B cell (primary cell): ENCODE results near the gene VHLL. TPM values are rescaled to one million over a fixed set of nuclear protein-coding genes. Genes with fewer than 3 reads are reported as not detected.

Experiments
- ATAC-seq: fragments of 200-7000 bp; cut with Tn5 transposase; one replicate; pipeline ENCODE4 v1.10.0; 2021; ENCODE audit warnings: low read depth, mild to moderate bottlenecking, moderate number of reproducible peaks, moderate library complexity
- CTCF ChIA-PET: fragments of 350-600 bp; sonication (Branson Sonifier 250); formaldehyde crosslinking; loops from one replicate; lab custom pipeline; 2021; ENCODE audit warnings: antibody characterized with exemption, inconsistent platforms; lab: Charles Lee
- POLR2A ChIA-PET: fragments of 350-600 bp; sonication (Branson Sonifier 250); formaldehyde crosslinking; loops from one replicate; lab custom pipeline; 2021; ENCODE audit warnings: antibody characterized with exemption; lab: Charles Lee
- DNase-seq: peaks from one replicate; pipeline ENCODE4 v3.0.0; 2013
- H2AFZ ChIP-seq: 2 replicates; pipeline ENCODE4 v1.6.1; 2012; ENCODE audit warnings: mild to moderate bottlenecking, low read depth, low read length; ENCODE audit not compliant: insufficient read depth, poor library complexity, severe bottlenecking
- H3K27ac ChIP-seq, 2 donors: 1 replicate in 1 of 2; 2 replicates in 1 of 2; pipeline ENCODE4 v1.5.1; 2012 to 2013; ENCODE audit warnings: low read length in 2 of 2, mild to moderate bottlenecking in 2 of 2, moderate library complexity in 1 of 2
- H3K27me3 ChIP-seq, 4 experiments: fragments of 200-600 bp in 1 of 4; sonication (generic) in 1 of 4; replicated peaks in 1 of 4; 1 replicate in 2 of 4; 2 replicates in 2 of 4; pipeline versions ENCODE4 v1.6.1 to v1.7.0; 2013 to 2016; ENCODE audit warnings: low read length in 3 of 4, mild to moderate bottlenecking in 2 of 4, mixed read lengths in 1 of 4, moderate library complexity in 1 of 4; ENCODE audit not compliant: insufficient read depth in 4 of 4, control insufficient read depth in 3 of 4; ENCODE audit errors: control extremely low read depth in 1 of 4
- H3K36me3 ChIP-seq, 2 experiments: replicated peaks in 1 of 2; 1 replicate in 1 of 2; 2 replicates in 1 of 2; pipeline versions ENCODE4 v1.6.1 to v1.7.1; 2013; ENCODE audit warnings: low read length in 1 of 2; ENCODE audit not compliant: insufficient read depth in 2 of 2, control insufficient read depth in 1 of 2; ENCODE audit errors: control extremely low read depth in 1 of 2, extremely low read depth in 1 of 2
- H3K4me1 ChIP-seq, 2 donors: fragments of 200-600 bp in 1 of 2; sonication (generic) in 1 of 2; 1 replicate in 1 of 2; 2 replicates in 1 of 2; pipeline versions ENCODE4 v1.5.1 to v1.6.1; 2013 to 2017; ENCODE audit warnings: low read length in 2 of 2; ENCODE audit not compliant: control insufficient read depth in 2 of 2, insufficient read depth in 2 of 2
- H3K4me2 ChIP-seq: replicated peaks from 2 replicates; pipeline ENCODE3; 2012; ENCODE audit warnings: mild to moderate bottlenecking, low read depth, low read length; ENCODE audit not compliant: poor library complexity, severe bottlenecking
- H3K4me3 ChIP-seq, 5 experiments: fragments of 200-600 bp in 1 of 5; sonication (generic) in 1 of 5; 1 replicate in 3 of 5; 2 replicates in 2 of 5; pipeline versions ENCODE4 v1.5.1 to v1.7.0; 2011 to 2016; ENCODE audit warnings: low read length in 4 of 5, mild to moderate bottlenecking in 4 of 5, low read depth in 2 of 5, control low read depth in 1 of 5, moderate library complexity in 1 of 5; ENCODE audit not compliant: insufficient read depth in 1 of 5; ENCODE audit errors: control extremely low read depth in 1 of 5, extremely low read depth in 1 of 5
- H3K79me2 ChIP-seq: fragments of 200-600 bp; sonication (generic); one replicate; pipeline ENCODE4 v1.6.0; 2016; ENCODE audit warnings: low read length; ENCODE audit not compliant: control insufficient read depth, insufficient read depth
- H3K9ac ChIP-seq: fragments of 200-600 bp; sonication (generic); 2 replicates; pipeline ENCODE4 v1.6.1; 2017; ENCODE audit warnings: mild to moderate bottlenecking, low read length, moderate library complexity
- H3K9me3 ChIP-seq, 3 donors: one replicate each; pipeline versions ENCODE4 v1.6.1 to v1.7.1; 2013; ENCODE audit warnings: low read length in 2 of 3; ENCODE audit not compliant: control insufficient read depth in 2 of 3, insufficient read depth in 1 of 3; ENCODE audit errors: control extremely low read depth in 1 of 3
- H4K20me1 ChIP-seq: 2 replicates; pipeline ENCODE4 v1.6.0; 2012; ENCODE audit warnings: mild to moderate bottlenecking, low read length; ENCODE audit not compliant: insufficient read depth, control insufficient read depth, poor library complexity, severe bottlenecking
- H3K27ac Mint-ChIP-seq: one replicate; pipeline ENCODE4 v1.8.0; 2021; ENCODE audit warnings: mixed read lengths
- H3K27me3 Mint-ChIP-seq: one replicate; pipeline ENCODE4 v1.8.0; 2021; ENCODE audit warnings: mixed read lengths
- H3K4me1 Mint-ChIP-seq: one replicate; pipeline ENCODE4 v1.8.0; 2021; ENCODE audit warnings: mixed read lengths
- H3K4me3 Mint-ChIP-seq: one replicate; pipeline ENCODE4 v1.8.0; 2021; ENCODE audit warnings: mixed read lengths
- H3K9me3 Mint-ChIP-seq: one replicate; pipeline ENCODE4 v1.8.0; 2022; ENCODE audit warnings: mixed read lengths; ENCODE audit not compliant: insufficient read depth
- EZH2 ChIP-seq: IDR thresholded peaks from 2 replicates; pipeline ENCODE4 v1.6.1; 2012; ENCODE audit warnings: borderline replicate concordance, low read depth, mild to moderate bottlenecking, moderate library complexity, low read length; ENCODE audit not compliant: insufficient read depth, poor library complexity, severe bottlenecking
- WGBS: methylation state at CpG from one replicate; pipeline ENCODE4 v1.1.5; 2013; ENCODE audit warnings: missing lambda C conversion rate; ENCODE audit not compliant: insufficient coverage; 5-methylcytosine and 5-hydroxymethylcytosine counted together
- intact Hi-C: fragments of 100-400 bp; cut with micrococcal nuclease; formaldehyde crosslinking; loops from one replicate; pipeline ENCODE4 v1.10.0; 2022
- polyA plus RNA-seq: library from polyadenylated mRNA; depleted of rRNA; stranded (reverse); fragments of >200 nt; gene quantifications from 2 replicates; pipeline ENCODE4 v1.2.3, GENCODE V29; 2012
- total RNA-seq, 2 donors: library from RNA; stranded (reverse); fragments of 120-200 nt in 1 of 2; gene quantifications; 1 replicate in 1 of 2; 2 replicates in 1 of 2; pipeline versions ENCODE4 v1.2.3 to v1.2.4, GENCODE V29; 2013 to 2022
- TF ChIP-seq, protein P1 (sequence below): fragments of 200-600 bp; IDR thresholded peaks from one replicate; pipeline ENCODE4 v1.8.0; 2022; ENCODE audit warnings: antibody characterized with exemption, mild to moderate bottlenecking

Gene VHLL
- total and polyA plus RNA-seq, 2 donors (not counting 1 experiment from before 2014, with no cell fraction given) = 0.36 TPM; not detected in 1

DNA sequence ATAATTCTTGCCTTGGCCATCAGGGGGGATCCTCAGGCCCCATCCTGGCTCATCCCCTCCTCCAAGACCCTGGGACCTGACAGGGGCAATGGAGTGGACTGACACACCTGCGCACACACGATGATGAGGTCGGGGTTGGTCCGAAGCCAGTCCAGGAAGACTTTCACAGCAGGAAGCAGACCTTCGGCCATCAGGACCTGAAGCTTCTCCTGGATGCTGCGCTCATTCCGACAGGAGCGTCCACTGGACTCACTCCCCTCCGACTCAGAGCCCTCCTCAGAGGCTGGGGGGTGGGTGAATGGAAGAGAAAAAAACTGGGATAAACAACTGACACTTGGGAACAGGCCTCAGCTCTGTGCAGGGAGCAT lies 35.8 kb downstream of the VHLL start:
- ChIA-PET CTCF (no interaction called here), POLR2A (no interaction called here)
- Histone ChIP-seq H3K79me2 (no peaks in the 10 kb centered on the region), H4K20me1 (no peaks in the 10 kb centered on the region), H2AFZ (no peak overlapping the region), H3K36me3 (peaks cover 22 to 83% of the 10 kb centered on the region in 2 experiments), H3K4me1 (no peaks in the 10 kb centered on the region), H3K27me3 (no peaks in the 10 kb centered on the region), H3K27ac (no peak overlapping the region), H3K9ac (no peak overlapping the region), H3K4me3 (no peak overlapping the region), H3K4me2 (no peak overlapping the region), H3K9me3 (no peaks in the 10 kb centered on the region)
- H3K4me1 Mint-ChIP-seq = no peaks in the 10 kb centered on the region
- no peak overlapping the region for H3K27ac Mint-ChIP-seq
- no peaks in the 10 kb centered on the region for H3K27me3 Mint-ChIP-seq
- TF ChIP-seq EZH2 = no peak
- TF ChIP-seq, protein P1, sequence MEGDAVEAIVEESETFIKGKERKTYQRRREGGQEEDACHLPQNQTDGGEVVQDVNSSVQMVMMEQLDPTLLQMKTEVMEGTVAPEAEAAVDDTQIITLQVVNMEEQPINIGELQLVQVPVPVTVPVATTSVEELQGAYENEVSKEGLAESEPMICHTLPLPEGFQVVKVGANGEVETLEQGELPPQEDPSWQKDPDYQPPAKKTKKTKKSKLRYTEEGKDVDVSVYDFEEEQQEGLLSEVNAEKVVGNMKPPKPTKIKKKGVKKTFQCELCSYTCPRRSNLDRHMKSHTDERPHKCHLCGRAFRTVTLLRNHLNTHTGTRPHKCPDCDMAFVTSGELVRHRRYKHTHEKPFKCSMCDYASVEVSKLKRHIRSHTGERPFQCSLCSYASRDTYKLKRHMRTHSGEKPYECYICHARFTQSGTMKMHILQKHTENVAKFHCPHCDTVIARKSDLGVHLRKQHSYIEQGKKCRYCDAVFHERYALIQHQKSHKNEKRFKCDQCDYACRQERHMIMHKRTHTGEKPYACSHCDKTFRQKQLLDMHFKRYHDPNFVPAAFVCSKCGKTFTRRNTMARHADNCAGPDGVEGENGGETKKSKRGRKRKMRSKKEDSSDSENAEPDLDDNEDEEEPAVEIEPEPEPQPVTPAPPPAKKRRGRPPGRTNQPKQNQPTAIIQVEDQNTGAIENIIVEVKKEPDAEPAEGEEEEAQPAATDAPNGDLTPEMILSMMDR = no peak
- intact Hi-C loops = no loop called here
- no peak overlapping the region for H3K4me3 Mint-ChIP-seq
- DNase-seq = no peak
- no peak for ATAC-seq
- WGBS = 92% methylated on average over 2 of the region's 9 CpGs
- no peaks in the 10 kb centered on the region for H3K9me3 Mint-ChIP-seq

DNA sequence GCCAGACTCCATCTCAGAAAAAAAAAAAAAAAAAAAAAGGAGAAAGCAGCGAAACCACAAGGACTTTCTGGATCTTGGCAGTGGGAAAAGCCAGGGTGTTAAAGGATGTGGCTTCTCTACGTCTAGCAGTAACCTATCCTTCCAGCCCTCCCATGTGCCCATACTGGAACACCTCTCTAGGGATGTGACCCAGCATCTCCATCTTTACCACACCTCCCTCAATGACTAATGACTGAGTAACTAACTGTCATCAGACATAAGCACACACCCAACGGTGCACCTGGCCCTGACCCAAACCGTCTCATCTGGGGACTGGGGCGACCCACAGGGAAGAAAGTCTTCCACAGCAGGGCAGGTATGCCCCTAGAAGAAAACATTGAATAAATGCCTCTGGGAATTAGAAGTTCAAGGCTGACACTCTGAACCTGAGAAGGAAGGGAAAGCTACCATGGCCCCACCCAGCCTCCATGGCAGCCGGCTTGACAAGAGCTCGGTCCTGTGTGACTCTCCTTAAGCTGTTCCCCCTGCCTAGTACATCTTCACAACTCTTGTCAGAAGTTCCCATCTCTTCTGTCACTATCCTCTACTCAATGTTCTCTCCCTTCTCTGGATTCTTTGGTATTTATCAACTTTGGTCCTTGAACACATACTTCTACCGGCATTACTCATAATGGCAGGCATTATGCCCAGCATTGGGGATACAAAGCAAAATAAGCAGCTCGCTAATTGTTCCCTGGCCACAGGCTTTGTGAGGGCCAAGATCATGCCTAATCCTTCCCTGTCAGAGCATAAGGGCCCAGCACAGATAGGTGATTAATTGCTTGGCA lies 36.4 kb downstream of the VHLL start:
- Histone ChIP-seq H3K79me2 (no peaks in the 10 kb centered on the region), H3K27ac (no peak overlapping the region), H3K36me3 (peaks cover 18 to 83% of the 10 kb centered on the region in 2 experiments), H3K4me1 (no peaks in the 10 kb centered on the region), H3K4me3 (no peak overlapping the region), H3K9ac (no peak overlapping the region), H4K20me1 (no peaks in the 10 kb centered on the region), H2AFZ (no peak overlapping the region), H3K27me3 (no peaks in the 10 kb centered on the region), H3K9me3 (no peaks in the 10 kb centered on the region), H3K4me2 (no peak overlapping the region)
- DNase-seq (no peak), ATAC-seq (no peak)
- POLR2A ChIA-PET = no interaction called here
- Mint-ChIP-seq H3K4me3 (no peak overlapping the region), H3K4me1 (no peaks in the 10 kb centered on the region), H3K9me3 (no peaks in the 10 kb centered on the region), H3K27me3 (no peaks in the 10 kb centered on the region), H3K27ac (no peak overlapping the region)
- WGBS = 94% methylated on average over 7 of the region's 9 CpGs
- TF ChIP-seq, protein P1 = no peak
- TF ChIP-seq EZH2 = no peak
- intact Hi-C loops = no loop called here
- CTCF ChIA-PET = no interaction called here
